MCF 10A (cell line): ENCODE measurements around the gene CHKA. TPM values are rescaled to one million over a fixed set of nuclear protein-coding genes. Genes with fewer than 3 reads are reported as not detected.

Source experiments
- BruUV-seq: library from RNA; stranded (reverse); fragments of 400-500 nt; replicated peaks from 2 replicates; lab custom pipeline; 2021; lab: Mats Ljungman, UMichigan
- CTCF ChIA-PET: fragments of 300-600 bp; sonication (Branson Sonifier 250); formaldehyde crosslinking; extraction: SDS; loops from one replicate; lab custom pipeline; 2021; ENCODE audit warnings: antibody characterized with exemption, inconsistent platforms; lab: Yijun Ruan, JAX
- POLR2A ChIA-PET: fragments of 300-600, 350-650 bp; sonication (Branson Sonifier 250); formaldehyde crosslinking; extraction: SDS; loops from one replicate; lab custom pipeline; 2020; ENCODE audit warnings: antibody characterized with exemption, inconsistent platforms; lab: Yijun Ruan, JAX
- DNase-seq: peaks from one replicate; pipeline ENCODE4 v3.0.0-alpha.2; 2018; ENCODE audit not compliant: unreplicated experiment
- H3K27ac Mint-ChIP-seq: one replicate; pipeline ENCODE4 v1.8.0; 2022; ENCODE audit warnings: mild to moderate bottlenecking, low read depth, mixed read lengths; ENCODE audit not compliant: unreplicated experiment
- H3K27me3 Mint-ChIP-seq: one replicate; pipeline ENCODE4 v1.8.0; 2022; ENCODE audit warnings: mixed read lengths; ENCODE audit not compliant: insufficient read depth, unreplicated experiment
- H3K36me3 Mint-ChIP-seq: one replicate; pipeline ENCODE4 v1.8.0; 2022; ENCODE audit warnings: mild to moderate bottlenecking, moderate library complexity, mixed read lengths; ENCODE audit not compliant: insufficient read depth, unreplicated experiment
- H3K4me1 Mint-ChIP-seq: one replicate; pipeline ENCODE4 v1.8.0; 2022; ENCODE audit warnings: mixed read lengths; ENCODE audit not compliant: insufficient read depth, unreplicated experiment
- H3K4me3 Mint-ChIP-seq: one replicate; pipeline ENCODE4 v1.8.0; 2022; ENCODE audit warnings: mild to moderate bottlenecking, moderate library complexity, mixed read lengths; ENCODE audit not compliant: unreplicated experiment
- H3K9me3 Mint-ChIP-seq: one replicate; pipeline ENCODE4 v1.8.0; 2022; ENCODE audit warnings: mixed read lengths; ENCODE audit not compliant: unreplicated experiment
- CTCF ChIP-seq: fragments of 200-600 bp; IDR thresholded peaks from one replicate; pipeline ENCODE4 v1.8.0; 2022; ENCODE audit warnings: antibody characterized with exemption, mild to moderate bottlenecking; ENCODE audit not compliant: unreplicated experiment
- intact Hi-C: fragments of 100-400 bp; cut with micrococcal nuclease; formaldehyde crosslinking; loops from 2 replicates; pipeline ENCODE4 v1.14.1; 2022
- total RNA-seq: library from RNA; stranded (reverse); gene quantifications from 2 replicates; pipeline ENCODE4 v1.2.3, GENCODE V29; 2022

CHKA gene
- total RNA-seq, 1 experiment from 2014 or later: 7.8 TPM

DNA sequence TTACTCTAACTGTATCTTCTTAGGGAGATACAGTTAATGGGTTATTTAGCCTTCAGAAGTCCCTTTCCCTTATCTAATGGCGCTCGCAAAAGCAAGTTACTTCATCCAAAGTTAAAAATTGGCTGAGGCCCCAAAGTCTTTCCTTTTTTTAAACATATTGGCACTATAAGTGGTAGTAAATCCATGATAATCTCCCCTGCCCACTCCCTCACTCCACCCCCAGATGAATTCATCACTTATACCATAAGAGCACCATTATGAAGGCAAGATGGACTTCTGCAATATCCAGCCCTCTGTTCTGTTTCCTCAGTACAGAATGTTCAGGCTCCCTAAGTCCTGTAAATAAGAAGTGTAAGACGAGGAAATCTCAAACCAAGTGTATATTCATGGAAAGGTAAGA, 37.7 kb downstream of the CHKA start:
- no peaks in the 10 kb centered on the region for H3K27me3 Mint-ChIP-seq
- H3K36me3 Mint-ChIP-seq: no peaks in the 10 kb centered on the region
- POLR2A ChIA-PET: no interaction called here
- intact Hi-C loops: no loop called here
- DNase-seq: no peak
- no peak overlapping the region for H3K4me3 Mint-ChIP-seq
- H3K9me3 Mint-ChIP-seq: no peaks in the 10 kb centered on the region
- TF ChIP-seq CTCF: no peak
- BruUV-seq: no TSS peak
- H3K27ac Mint-ChIP-seq: no peak overlapping the region
- CTCF ChIA-PET: interaction anchor here (1.3 kb wide), 1 partner anchor 13 kb away, joined by 4 read pairs; no protein-coding TSS in a partner anchor
- H3K4me1 Mint-ChIP-seq: peaks cover 5% of the 10 kb centered on the region

- ChIA-PET POLR2A (interaction anchor here (1.0 to 1.5 kb wide), 2 partner anchors 9 to 69 kb away, joined by 4 to 5 read pairs; no protein-coding TSS in a partner anchor), CTCF (no interaction called here)
- H3K4me3 Mint-ChIP-seq: no peak overlapping the region
- intact Hi-C loops: no loop called here
- no peaks in the 10 kb centered on the region for H3K36me3 Mint-ChIP-seq
- no peaks in the 10 kb centered on the region for H3K27me3 Mint-ChIP-seq
- DNase-seq: no peak
- no peak for TF ChIP-seq CTCF
- no peak overlapping the region for H3K27ac Mint-ChIP-seq
- no peaks in the 10 kb centered on the region for H3K9me3 Mint-ChIP-seq
- H3K4me1 Mint-ChIP-seq: peaks cover 5% of the 10 kb centered on the region
- no TSS peak for BruUV-seq
Observed at GRCh38 chr11:68082481-68082880, 38.7 kb downstream of the CHKA start.

DNA sequence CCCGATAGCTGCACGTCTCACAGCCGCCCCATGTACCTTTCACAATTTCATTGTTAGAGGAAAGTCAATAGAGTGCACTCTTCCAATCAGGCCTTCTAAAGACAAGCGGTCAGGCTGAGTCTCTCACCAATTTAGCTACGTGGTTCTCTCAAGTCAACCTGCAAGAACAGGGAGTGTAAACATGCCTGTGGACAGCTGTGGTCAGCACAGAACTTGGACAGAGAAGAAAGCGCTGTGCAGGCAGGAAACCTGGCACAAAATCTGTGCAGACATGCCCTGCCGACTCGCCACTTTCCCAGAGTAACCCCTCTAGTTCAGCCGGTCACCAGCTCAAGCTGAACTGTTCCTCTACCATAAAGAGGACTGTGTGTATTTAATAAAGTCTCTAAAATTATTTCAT, 39.5 kb downstream of the CHKA start:
- no TSS peak for BruUV-seq
- ChIA-PET POLR2A (interaction anchor here (0.9 to 1.5 kb wide), 2 partner anchors 10 to 70 kb away, joined by 3 to 4 read pairs; no protein-coding TSS in a partner anchor), CTCF (no interaction called here)
- intact Hi-C loops: no loop called here
- H3K9me3 Mint-ChIP-seq: no peaks in the 10 kb centered on the region
- no peaks in the 10 kb centered on the region for H3K36me3 Mint-ChIP-seq
- peaks cover 5% of the 10 kb centered on the region for H3K4me1 Mint-ChIP-seq
- TF ChIP-seq CTCF: no peak
- H3K4me3 Mint-ChIP-seq: no peak overlapping the region
- H3K27ac Mint-ChIP-seq: no peak overlapping the region
- no peak for DNase-seq
- no peaks in the 10 kb centered on the region for H3K27me3 Mint-ChIP-seq

GRCh38 chr11:68080860-68081259, 40.3 kb downstream of the CHKA start:
- Mint-ChIP-seq H3K27ac (no peak overlapping the region), H3K27me3 (no peaks in the 10 kb centered on the region), H3K36me3 (no peaks in the 10 kb centered on the region), H3K4me1 (peaks cover 5% of the 10 kb centered on the region), H3K4me3 (no peak overlapping the region), H3K9me3 (no peaks in the 10 kb centered on the region)
- CTCF ChIA-PET: no interaction called here
- no TSS peak for BruUV-seq
- POLR2A ChIA-PET: interaction anchor here (0.9 kb wide), 1 partner anchor 9 kb away, joined by 3 read pairs; no protein-coding TSS in a partner anchor
- DNase-seq: no peak
- intact Hi-C loops: no loop called here
- no peak for TF ChIP-seq CTCF
